ENCODE data around the gene FGF14.

Gene FGF14

GRCh38 chr13:102333320-102334198, 68.3 kb downstream of the FGF14 start (continued):
- TF ChIP-seq ZNF513 (tag by site-specific recombination; IDR thresholded peaks at IDR 0.05) = no peak
- no peak for TF ChIP-seq ZNF398 (tag by site-specific recombination; IDR thresholded peaks at IDR 0.05)
- TF ChIP-seq ZNF600 (tag by site-specific recombination; IDR thresholded peaks at IDR 0.05) = no peak
- TF ChIP-seq ZNF549 (tag by site-specific recombination; IDR thresholded peaks at IDR 0.05) = no peak
- no peak for TF ChIP-seq ZNF341 (tag by site-specific recombination; IDR thresholded peaks at IDR 0.05; ENCODE audit: low read depth)
- TF ChIP-seq ZNF529 (tag by site-specific recombination; IDR thresholded peaks at IDR 0.05; ENCODE audit: insufficient replicate concordance) = no peak
- no peak for TF ChIP-seq ZNF580 (tag by site-specific recombination; IDR thresholded peaks at IDR 0.05)
- TF ChIP-seq, protein P1, sequence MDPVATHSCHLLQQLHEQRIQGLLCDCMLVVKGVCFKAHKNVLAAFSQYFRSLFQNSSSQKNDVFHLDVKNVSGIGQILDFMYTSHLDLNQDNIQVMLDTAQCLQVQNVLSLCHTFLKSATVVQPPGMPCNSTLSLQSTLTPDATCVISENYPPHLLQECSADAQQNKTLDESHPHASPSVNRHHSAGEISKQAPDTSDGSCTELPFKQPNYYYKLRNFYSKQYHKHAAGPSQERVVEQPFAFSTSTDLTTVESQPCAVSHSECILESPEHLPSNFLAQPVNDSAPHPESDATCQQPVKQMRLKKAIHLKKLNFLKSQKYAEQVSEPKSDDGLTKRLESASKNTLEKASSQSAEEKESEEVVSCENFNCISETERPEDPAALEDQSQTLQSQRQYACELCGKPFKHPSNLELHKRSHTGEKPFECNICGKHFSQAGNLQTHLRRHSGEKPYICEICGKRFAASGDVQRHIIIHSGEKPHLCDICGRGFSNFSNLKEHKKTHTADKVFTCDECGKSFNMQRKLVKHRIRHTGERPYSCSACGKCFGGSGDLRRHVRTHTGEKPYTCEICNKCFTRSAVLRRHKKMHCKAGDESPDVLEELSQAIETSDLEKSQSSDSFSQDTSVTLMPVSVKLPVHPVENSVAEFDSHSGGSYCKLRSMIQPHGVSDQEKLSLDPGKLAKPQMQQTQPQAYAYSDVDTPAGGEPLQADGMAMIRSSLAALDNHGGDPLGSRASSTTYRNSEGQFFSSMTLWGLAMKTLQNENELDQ (tag by site-specific recombination; IDR thresholded peaks at IDR 0.05; ENCODE audit: low read depth) = no peak
- no peak for TF ChIP-seq ZNF138 (tag by site-specific recombination; IDR thresholded peaks at IDR 0.05; ENCODE audit: borderline replicate concordance)
- TF ChIP-seq REPIN1 (tag by site-specific recombination; IDR thresholded peaks at IDR 0.05; ENCODE audit: low read depth) = no peak
- TF ChIP-seq, protein P2, sequence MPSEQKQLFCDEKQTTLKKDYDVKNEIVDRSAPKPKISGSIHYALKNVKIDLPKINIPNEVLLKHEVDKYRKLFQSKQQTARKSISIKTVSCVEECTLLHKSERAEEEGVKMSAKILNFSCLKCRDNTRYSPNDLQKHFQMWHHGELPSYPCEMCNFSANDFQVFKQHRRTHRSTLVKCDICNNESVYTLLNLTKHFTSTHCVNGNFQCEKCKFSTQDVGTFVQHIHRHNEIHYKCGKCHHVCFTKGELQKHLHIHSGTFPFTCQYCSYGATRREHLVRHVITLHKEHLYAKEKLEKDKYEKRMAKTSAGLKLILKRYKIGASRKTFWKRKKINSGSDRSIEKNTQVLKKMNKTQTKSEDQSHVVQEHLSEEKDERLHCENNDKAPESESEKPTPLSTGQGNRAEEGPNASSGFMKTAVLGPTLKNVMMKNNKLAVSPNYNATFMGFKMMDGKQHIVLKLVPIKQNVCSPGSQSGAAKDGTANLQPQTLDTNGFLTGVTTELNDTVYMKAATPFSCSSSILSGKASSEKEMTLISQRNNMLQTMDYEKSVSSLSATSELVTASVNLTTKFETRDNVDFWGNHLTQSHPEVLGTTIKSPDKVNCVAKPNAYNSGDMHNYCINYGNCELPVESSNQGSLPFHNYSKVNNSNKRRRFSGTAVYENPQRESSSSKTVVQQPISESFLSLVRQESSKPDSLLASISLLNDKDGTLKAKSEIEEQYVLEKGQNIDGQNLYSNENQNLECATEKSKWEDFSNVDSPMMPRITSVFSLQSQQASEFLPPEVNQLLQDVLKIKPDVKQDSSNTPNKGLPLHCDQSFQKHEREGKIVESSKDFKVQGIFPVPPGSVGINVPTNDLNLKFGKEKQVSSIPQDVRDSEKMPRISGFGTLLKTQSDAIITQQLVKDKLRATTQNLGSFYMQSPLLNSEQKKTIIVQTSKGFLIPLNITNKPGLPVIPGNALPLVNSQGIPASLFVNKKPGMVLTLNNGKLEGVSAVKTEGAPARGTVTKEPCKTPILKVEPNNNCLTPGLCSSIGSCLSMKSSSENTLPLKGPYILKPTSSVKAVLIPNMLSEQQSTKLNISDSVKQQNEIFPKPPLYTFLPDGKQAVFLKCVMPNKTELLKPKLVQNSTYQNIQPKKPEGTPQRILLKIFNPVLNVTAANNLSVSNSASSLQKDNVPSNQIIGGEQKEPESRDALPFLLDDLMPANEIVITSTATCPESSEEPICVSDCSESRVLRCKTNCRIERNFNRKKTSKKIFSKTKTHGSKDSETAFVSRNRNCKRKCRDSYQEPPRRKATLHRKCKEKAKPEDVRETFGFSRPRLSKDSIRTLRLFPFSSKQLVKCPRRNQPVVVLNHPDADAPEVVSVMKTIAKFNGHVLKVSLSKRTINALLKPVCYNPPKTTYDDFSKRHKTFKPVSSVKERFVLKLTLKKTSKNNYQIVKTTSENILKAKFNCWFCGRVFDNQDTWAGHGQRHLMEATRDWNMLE (tag by site-specific recombination; conservative IDR thresholded peaks at IDR 0.05; ENCODE audit: low read depth) = no peak

GRCh38 chr13:102328909-102329308, 72.9 kb downstream of the FGF14 start:
- no peaks in the 10 kb centered on the region for H3K4me1 ChIP-seq (ENCODE audit: control insufficient read depth, insufficient read depth, low read length)
- H3K4me3 ChIP-seq (ENCODE audit: low read depth, low read length) = no peak overlapping the region
- ChIA-PET POLR2A (no interaction called here), CTCF (no interaction called here)
- TF ChIP-seq ZNF248 (tag by site-specific recombination; IDR thresholded peaks at IDR 0.05) (no peak), ZBTB26 (tag by site-specific recombination; optimal IDR thresholded peaks at IDR 0.05) (no peak), OVOL3 (tag by site-specific recombination; IDR thresholded peaks at IDR 0.05) (no peak), ZNF37A (tag by site-specific recombination; IDR thresholded peaks at IDR 0.05) (no peak), ZNF366 (tag by site-specific recombination; conservative IDR thresholded peaks at IDR 0.05) (no peak), ZNF560 (tag by site-specific recombination; IDR thresholded peaks at IDR 0.05; ENCODE audit: borderline replicate concordance) (no peak), PATZ1 (tag by site-specific recombination; IDR thresholded peaks at IDR 0.05) (no peak), SP2 (tag by site-specific recombination; IDR thresholded peaks at IDR 0.05) (no peak), ZXDB (tag by site-specific recombination; IDR thresholded peaks at IDR 0.05) (no peak)
- no peaks in the 10 kb centered on the region for H3K36me3 ChIP-seq (ENCODE audit: control insufficient read depth in 2 of 2, insufficient read depth in 1 of 2, low read length in 2 of 2)
- H3K9me3 ChIP-seq (ENCODE audit: control insufficient read depth, insufficient read depth, low read depth, low read length) = no peaks in the 10 kb centered on the region
- H3K27ac ChIP-seq (ENCODE audit: extremely low read depth, low read depth, low read length) = no peak overlapping the region
